Trophoblast cell (in vitro differentiated cells and primary cell): Measurements from ENCODE around the gene GLIS1.

Experiments
- DNase-seq, 2 donors: peaks; one replicate each; pipeline ENCODE4 v3.0.0-alpha.2; 2016
- H2AFZ ChIP-seq: 2 replicates; pipeline ENCODE4 v1.6.1; 2013; ENCODE audit warnings: low read length, moderate library complexity, mild to moderate bottlenecking; ENCODE audit not compliant: insufficient read depth, poor library complexity
- H2AK5ac ChIP-seq: 2 replicates; pipeline ENCODE4 v1.6.1; 2013; ENCODE audit warnings: mild to moderate bottlenecking, low read length
- H2BK120ac ChIP-seq: 2 replicates; pipeline ENCODE4 v1.6.1; 2013; ENCODE audit warnings: low read length, mild to moderate bottlenecking, moderate library complexity; ENCODE audit not compliant: insufficient read depth, poor library complexity
- H2BK12ac ChIP-seq: 2 replicates; pipeline ENCODE4 v1.6.1; 2013; ENCODE audit warnings: mild to moderate bottlenecking, low read length, moderate library complexity
- H2BK5ac ChIP-seq: 2 replicates; pipeline ENCODE4 v1.6.1; 2013; ENCODE audit warnings: low read length, low read depth, moderate library complexity, mild to moderate bottlenecking; ENCODE audit not compliant: poor library complexity
- H3K14ac ChIP-seq: 2 replicates; pipeline ENCODE4 v1.6.1; 2013; ENCODE audit warnings: mild to moderate bottlenecking, low read length
- H3K18ac ChIP-seq: 2 replicates; pipeline ENCODE4 v1.6.1; 2013; ENCODE audit warnings: mild to moderate bottlenecking, low read length
- H3K23ac ChIP-seq: 2 replicates; pipeline ENCODE4 v1.6.1; 2013; ENCODE audit warnings: low read length
- H3K27ac ChIP-seq: 2 replicates; pipeline ENCODE4 v1.5.1; 2013; ENCODE audit warnings: low read depth, mild to moderate bottlenecking, inconsistent platforms, low read length, moderate library complexity
- H3K27me3 ChIP-seq: 2 replicates; pipeline ENCODE4 v1.6.1; 2013; ENCODE audit warnings: inconsistent platforms, mild to moderate bottlenecking, low read length, moderate library complexity; ENCODE audit not compliant: insufficient read depth
- H3K36me3 ChIP-seq, 2 experiments: 1 replicate in 1 of 2; 2 replicates in 1 of 2; pipeline ENCODE4 v1.6.1; 2013; ENCODE audit warnings: low read length in 2 of 2, mild to moderate bottlenecking in 2 of 2, moderate library complexity in 1 of 2; ENCODE audit not compliant: insufficient read depth in 2 of 2, control insufficient read depth in 1 of 2
- H3K4ac ChIP-seq: 2 replicates; pipeline ENCODE4 v1.6.1; 2013; ENCODE audit warnings: low read depth, mild to moderate bottlenecking, low read length, moderate library complexity
- H3K4me1 ChIP-seq, 2 experiments: 1 replicate in 1 of 2; 2 replicates in 1 of 2; pipeline ENCODE4 v1.6.1; 2013; ENCODE audit warnings: low read length in 2 of 2, mild to moderate bottlenecking in 2 of 2, moderate library complexity in 1 of 2; ENCODE audit not compliant: insufficient read depth in 2 of 2, control insufficient read depth in 1 of 2
- H3K4me2 ChIP-seq: 2 replicates; pipeline ENCODE4 v1.6.1; 2013; ENCODE audit warnings: inconsistent platforms, mild to moderate bottlenecking, low read length, moderate library complexity
- H3K4me3 ChIP-seq: 2 replicates; pipeline ENCODE4 v1.5.1; 2013; ENCODE audit warnings: mild to moderate bottlenecking, low read depth, low read length, inconsistent platforms
- H3K79me1 ChIP-seq: one replicate; pipeline ENCODE4 v1.6.1; 2013; ENCODE audit warnings: low read length
- H3K79me2 ChIP-seq: 2 replicates; pipeline ENCODE4 v1.6.1; 2013; ENCODE audit warnings: low read length, mild to moderate bottlenecking; ENCODE audit not compliant: control insufficient read depth, insufficient read depth, poor library complexity
- H3K9ac ChIP-seq: 2 replicates; pipeline ENCODE4 v1.6.1; 2013; ENCODE audit warnings: mild to moderate bottlenecking, low read length
- H3K9me3 ChIP-seq: 2 replicates; pipeline ENCODE4 v1.6.1; 2013; ENCODE audit warnings: low read depth, mild to moderate bottlenecking, control low read depth, inconsistent platforms, low read length; ENCODE audit not compliant: insufficient read depth
- H4K12ac ChIP-seq: 2 replicates; pipeline ENCODE4 v1.6.1; 2013; ENCODE audit warnings: low read depth, mild to moderate bottlenecking, low read length, moderate library complexity
- H4K8ac ChIP-seq: 2 replicates; pipeline ENCODE4 v1.6.1; 2013; ENCODE audit warnings: low read depth, mild to moderate bottlenecking, low read length, moderate library complexity
- H4K91ac ChIP-seq: one replicate; pipeline ENCODE4 v1.6.1; 2013; ENCODE audit warnings: low read depth, mild to moderate bottlenecking, low read length, moderate library complexity
- WGBS: extraction: QIAGEN DNeasy Blood & Tissue Kit; methylation state at CpG from one replicate; pipeline ENCODE4 v1.1.7; 2013; ENCODE audit warnings: missing lambda C conversion rate; ENCODE audit not compliant: insufficient read length, insufficient coverage; ENCODE audit errors: extremely low coverage; 5-methylcytosine and 5-hydroxymethylcytosine counted together

GLIS1 gene

GRCh38 chr1:53590104-53590503 lies 148.9 kb downstream of the GLIS1 start:
- Histone ChIP-seq H2AK5ac (no peak overlapping the region), H3K4me2 (no peak overlapping the region), H4K8ac (no peak overlapping the region), H3K36me3 (no peaks in the 10 kb centered on the region), H3K9ac (no peak overlapping the region), H3K27ac (no peak overlapping the region), H2BK12ac (no peak overlapping the region), H4K12ac (no peak overlapping the region), H3K4me3 (no peak overlapping the region), H3K23ac (no peak overlapping the region), H3K18ac (no peak overlapping the region), H3K4me1 (peaks cover 3% of the 10 kb centered on the region in 2 experiments), H3K79me2 (no peaks in the 10 kb centered on the region), H3K4ac (no peak overlapping the region), H3K9me3 (no peaks in the 10 kb centered on the region), H3K79me1 (no peaks in the 10 kb centered on the region), H2BK120ac (no peak overlapping the region), H3K27me3 (no peaks in the 10 kb centered on the region), H4K91ac (no peak overlapping the region), H2BK5ac (no peak overlapping the region), H2AFZ (no peak overlapping the region), H3K14ac (no peak overlapping the region)
- DNase-seq, result no peak
- no CpG with 5 or more reads among the region's 4 CpGs for WGBS

GRCh38 chr1:53589043-53589887 lies 149.7 kb downstream of the GLIS1 start:
- no peak for DNase-seq
- Histone ChIP-seq H3K79me1 (no peaks in the 10 kb centered on the region), H3K4me2 (no peak overlapping the region), H3K23ac (no peak overlapping the region), H3K4ac (no peak overlapping the region), H4K12ac (no peak overlapping the region), H4K91ac (no peak overlapping the region), H2BK5ac (no peak overlapping the region), H3K4me3 (no peak overlapping the region), H3K18ac (no peak overlapping the region), H3K27me3 (no peaks in the 10 kb centered on the region), H3K4me1 (peaks cover 3% of the 10 kb centered on the region in 2 experiments), H2AFZ (no peak overlapping the region), H3K9ac (no peak overlapping the region), H3K9me3 (no peaks in the 10 kb centered on the region), H2BK120ac (no peak overlapping the region), H2AK5ac (no peak overlapping the region), H3K36me3 (no peaks in the 10 kb centered on the region), H3K27ac (no peak overlapping the region), H3K14ac (no peak overlapping the region), H4K8ac (no peak overlapping the region), H3K79me2 (no peaks in the 10 kb centered on the region), H2BK12ac (no peak overlapping the region)
- WGBS, result no CpG with 5 or more reads among the region's 11 CpGs

DNA sequence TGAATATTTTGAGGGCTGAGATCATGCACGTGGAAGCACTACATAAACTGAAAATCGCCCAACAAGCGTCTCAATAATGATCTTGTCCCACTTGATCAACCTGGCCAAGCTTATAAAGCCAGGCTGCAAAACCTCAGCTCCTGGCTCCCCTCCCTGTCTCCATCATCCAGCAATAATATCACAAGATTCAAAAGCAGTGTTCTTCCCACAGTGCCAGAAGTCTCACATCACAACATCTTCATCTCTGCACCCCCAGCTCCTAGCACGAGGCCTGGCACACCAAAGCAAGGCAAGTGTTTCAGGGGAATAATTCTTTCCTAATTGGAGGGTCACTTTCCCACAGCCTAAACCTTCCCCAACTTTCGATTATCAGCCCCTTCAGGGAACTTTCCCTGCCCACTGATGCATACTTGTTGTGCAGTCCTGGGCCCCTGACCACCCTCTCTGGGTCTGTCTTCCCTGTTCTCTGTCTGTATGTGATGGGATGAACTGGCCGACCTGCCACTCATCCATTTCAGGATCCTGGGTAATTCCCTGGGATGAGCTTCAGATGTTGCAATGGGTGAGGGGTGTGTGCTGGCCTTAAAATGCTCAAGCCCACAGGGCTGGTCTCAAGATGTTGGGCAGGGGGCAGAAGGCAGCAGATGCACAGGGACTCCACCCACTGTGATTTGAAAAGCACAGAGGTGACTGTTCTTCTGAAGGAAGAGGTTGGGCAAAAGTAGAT lies 150.7 kb downstream of the GLIS1 start:
- H3K79me2 ChIP-seq, result no peaks in the 10 kb centered on the region
- H3K9ac ChIP-seq, result no peak overlapping the region
- DNase-seq, result no peak
- no peak overlapping the region for H2BK12ac ChIP-seq
- no peaks in the 10 kb centered on the region for H3K27me3 ChIP-seq
- H4K8ac ChIP-seq, result no peak overlapping the region
- H3K4me3 ChIP-seq, result no peak overlapping the region
- no peak overlapping the region for H2AK5ac ChIP-seq
- H3K14ac ChIP-seq, result no peak overlapping the region
- no peak overlapping the region for H3K4ac ChIP-seq
- no peak overlapping the region for H2BK5ac ChIP-seq
- peaks cover 3% of the 10 kb centered on the region in 2 experiments for H3K4me1 ChIP-seq
- no peak overlapping the region for H3K27ac ChIP-seq
- H4K91ac ChIP-seq, result no peak overlapping the region
- peaks cover 2% of the 10 kb centered on the region for H3K9me3 ChIP-seq
- no peak overlapping the region for H4K12ac ChIP-seq
- H3K18ac ChIP-seq, result no peak overlapping the region
- no peak overlapping the region for H3K23ac ChIP-seq
- H2BK120ac ChIP-seq, result no peak overlapping the region
- H3K36me3 ChIP-seq, result no peaks in the 10 kb centered on the region
- H3K4me2 ChIP-seq, result no peak overlapping the region
- no peaks in the 10 kb centered on the region for H3K79me1 ChIP-seq
- WGBS, result no CpG with 5 or more reads among the region's 6 CpGs
- no peak overlapping the region for H2AFZ ChIP-seq

- Histone ChIP-seq H3K4me3 (no peak overlapping the region), H2BK12ac (no peak overlapping the region), H4K12ac (no peak overlapping the region), H4K91ac (no peak overlapping the region), H3K9me3 (peaks cover 2% of the 10 kb centered on the region), H3K27ac (no peak overlapping the region), H3K14ac (no peak overlapping the region), H3K18ac (no peak overlapping the region), H4K8ac (no peak overlapping the region), H3K4ac (no peak overlapping the region), H2AFZ (no peak overlapping the region), H3K79me2 (no peaks in the 10 kb centered on the region), H3K4me1 (peaks cover 3% of the 10 kb centered on the region in 2 experiments), H3K4me2 (no peak overlapping the region), H2BK120ac (no peak overlapping the region), H3K36me3 (no peaks in the 10 kb centered on the region), H3K23ac (no peak overlapping the region), H2BK5ac (no peak overlapping the region), H3K27me3 (no peaks in the 10 kb centered on the region), H2AK5ac (no peak overlapping the region), H3K79me1 (no peaks in the 10 kb centered on the region), H3K9ac (no peak overlapping the region)
- no peak for DNase-seq
- no CpG with 5 or more reads among the region's 4 CpGs for WGBS
These were observed 151.5 kb downstream of the GLIS1 start for GRCh38 chr1:53587252-53587988.
